H9 (cell line): ENCODE data around the gene SMS. TPM values are rescaled to one million over a fixed set of nuclear protein-coding genes. Genes with fewer than 3 reads are reported as not detected.
A peak's percentile ranks its signal among the peaks of the same experiment; 100 is the strongest.

Experiments used
- DNase-seq: peaks from one replicate; pipeline ENCODE4 v3.0.0-alpha.2; 2017
- H2AFZ ChIP-seq: one replicate; pipeline ENCODE4 v1.6.1; 2013; ENCODE audit warnings: mild to moderate bottlenecking, low read length, control low read depth, moderate library complexity
- H2AK5ac ChIP-seq: 2 replicates; pipeline ENCODE4 v1.6.1; 2013; ENCODE audit warnings: low read length, control low read depth, mixed read lengths; ENCODE audit not compliant: insufficient read length
- H2BK120ac ChIP-seq: one replicate; pipeline ENCODE4 v1.6.1; 2013; ENCODE audit warnings: low read depth, mild to moderate bottlenecking, low read length, control low read depth, inconsistent platforms; ENCODE audit not compliant: poor library complexity, severe bottlenecking
- H2BK12ac ChIP-seq: 2 replicates; pipeline ENCODE4 v1.6.1; 2013; ENCODE audit warnings: low read length, control low read depth, mixed read lengths, low read depth; ENCODE audit not compliant: insufficient read length
- H2BK15ac ChIP-seq: 2 replicates; pipeline ENCODE4 v1.6.1; 2013; ENCODE audit warnings: low read depth, low read length, control low read depth
- H2BK20ac ChIP-seq: one replicate; pipeline ENCODE4 v1.6.1; 2013; ENCODE audit warnings: low read depth, mild to moderate bottlenecking, low read length, control low read depth, inconsistent platforms; ENCODE audit not compliant: poor library complexity, severe bottlenecking
- H2BK5ac ChIP-seq: 2 replicates; pipeline ENCODE4 v1.6.1; 2013; ENCODE audit warnings: low read length, control low read depth, mixed read lengths; ENCODE audit not compliant: insufficient read length
- H3K14ac ChIP-seq: 2 replicates; pipeline ENCODE4 v1.6.1; 2013; ENCODE audit warnings: low read length, control low read depth; ENCODE audit not compliant: insufficient read depth
- H3K18ac ChIP-seq: 2 replicates; pipeline ENCODE4 v1.6.1; 2013; ENCODE audit warnings: low read depth, mild to moderate bottlenecking, mixed read lengths, low read length, control low read depth; ENCODE audit not compliant: insufficient read length
- H3K23ac ChIP-seq: 2 replicates; pipeline ENCODE4 v1.6.1; 2013; ENCODE audit warnings: low read length, control low read depth, mixed read lengths, low read depth; ENCODE audit not compliant: insufficient read length
- H3K23me2 ChIP-seq: 2 replicates; pipeline ENCODE4 v1.6.1; 2013; ENCODE audit warnings: low read depth, mild to moderate bottlenecking, mixed read lengths, low read length, control low read depth; ENCODE audit not compliant: insufficient read length, poor library complexity, severe bottlenecking
- H3K27ac ChIP-seq: 2 replicates; pipeline ENCODE4 v1.5.1; 2013; ENCODE audit warnings: low read length, control low read depth, mixed read lengths, low read depth; ENCODE audit not compliant: insufficient read length
- H3K27me3 ChIP-seq: 2 replicates; pipeline ENCODE4 v1.6.1; 2013; ENCODE audit warnings: low read length, control low read depth, inconsistent platforms; ENCODE audit not compliant: insufficient read depth
- H3K4ac ChIP-seq: 2 replicates; pipeline ENCODE4 v1.6.1; 2013; ENCODE audit warnings: low read depth, mild to moderate bottlenecking, control low read depth, inconsistent platforms, low read length, moderate library complexity
- H3K4me1 ChIP-seq: 2 replicates; pipeline ENCODE4 v1.6.1; 2013; ENCODE audit warnings: low read length, control low read depth, inconsistent platforms; ENCODE audit not compliant: insufficient read depth
- H3K4me2 ChIP-seq: 2 replicates; pipeline ENCODE4 v1.6.1; 2013; ENCODE audit warnings: low read length, control low read depth, mixed read lengths; ENCODE audit not compliant: insufficient read length, insufficient read depth
- H3K56ac ChIP-seq: 2 replicates; pipeline ENCODE4 v1.6.1; 2013; ENCODE audit warnings: low read depth, mild to moderate bottlenecking, mixed read lengths, low read length, control low read depth; ENCODE audit not compliant: insufficient read length
- H3K79me1 ChIP-seq: 2 replicates; pipeline ENCODE4 v1.6.1; 2013; ENCODE audit warnings: low read depth, mild to moderate bottlenecking, moderate library complexity, low read length, control low read depth, inconsistent platforms; ENCODE audit not compliant: insufficient read depth, poor library complexity, severe bottlenecking
- H3K79me2 ChIP-seq: 2 replicates; pipeline ENCODE4 v1.6.1; 2013; ENCODE audit warnings: low read length, control low read depth, inconsistent platforms; ENCODE audit not compliant: insufficient read depth
- H3K9ac ChIP-seq: 2 replicates; pipeline ENCODE4 v1.6.1; 2013; ENCODE audit warnings: low read length, control low read depth, mixed read lengths; ENCODE audit not compliant: insufficient read length; ENCODE audit errors: extremely low read depth
- H3K9me3 ChIP-seq: one replicate; pipeline ENCODE4 v1.6.1; 2013; ENCODE audit warnings: low read depth, low read length, inconsistent platforms; ENCODE audit not compliant: control insufficient read depth
- H3T11ph ChIP-seq: one replicate; pipeline ENCODE4 v1.6.1; 2013; ENCODE audit warnings: mild to moderate bottlenecking, low read length, control low read depth, inconsistent platforms
- H4K20me1 ChIP-seq: one replicate; pipeline ENCODE4 v1.6.1; 2013; ENCODE audit not compliant: control insufficient read depth, insufficient read length, insufficient read depth
- H4K5ac ChIP-seq: 2 replicates; pipeline ENCODE4 v1.6.1; 2013; ENCODE audit warnings: low read depth, mild to moderate bottlenecking, mixed read lengths, low read length, control low read depth; ENCODE audit not compliant: insufficient read length
- H4K8ac ChIP-seq: replicated peaks from 2 replicates; pipeline ENCODE4 v1.6.1; 2013; ENCODE audit warnings: low read length, control low read depth, mixed read lengths, low read depth; ENCODE audit not compliant: insufficient read length
- H4K91ac ChIP-seq: 2 replicates; pipeline ENCODE4 v1.6.1; 2013; ENCODE audit warnings: low read depth, mild to moderate bottlenecking, moderate library complexity, mixed read lengths, low read length, control low read depth; ENCODE audit not compliant: insufficient read length
- H3K27ac Mint-ChIP-seq, 3 experiments: 2 replicates in 2 of 3; 3 replicates in 1 of 3; pipeline ENCODE4 v1.8.0; 2020 to 2021; ENCODE audit warnings: mixed read lengths in 3 of 3, mild to moderate bottlenecking in 1 of 3, moderate library complexity in 1 of 3
- H3K27me3 Mint-ChIP-seq: 2 replicates; pipeline ENCODE4 v1.8.0; 2021; ENCODE audit warnings: low read depth, mild to moderate bottlenecking, moderate library complexity, mixed read lengths
- H3K36me3 Mint-ChIP-seq, 3 experiments: 2 replicates in 2 of 3; 3 replicates in 1 of 3; pipeline ENCODE4 v1.8.0; 2020 to 2021; ENCODE audit warnings: low read depth in 3 of 3, mixed read lengths in 3 of 3; ENCODE audit not compliant: insufficient read depth in 1 of 3
- H3K4me1 Mint-ChIP-seq, 2 experiments: 2 replicates each; pipeline ENCODE4 v1.8.0; 2020; ENCODE audit warnings: mixed read lengths in 2 of 2
- H3K4me3 Mint-ChIP-seq, 2 experiments: 2 replicates in 1 of 2; 3 replicates in 1 of 2; pipeline ENCODE4 v1.8.0; 2020 to 2021; ENCODE audit warnings: mild to moderate bottlenecking in 2 of 2, mixed read lengths in 2 of 2, moderate library complexity in 1 of 2
- H3K9me3 Mint-ChIP-seq, 2 experiments: 2 replicates in 1 of 2; 3 replicates in 1 of 2; pipeline ENCODE4 v1.8.0; 2020; ENCODE audit warnings: mild to moderate bottlenecking in 2 of 2, mixed read lengths in 2 of 2, moderate library complexity in 1 of 2
- CTCF ChIP-seq: fragments of 200-600 bp; sonication (generic); conservative IDR thresholded peaks from 3 replicates; pipeline ENCODE4 v1.8.0; 2021; ENCODE audit warnings: antibody characterized with exemption, mild to moderate bottlenecking
- WGBS: extraction: QIAGEN DNeasy Blood & Tissue Kit; methylation state at CpG from one replicate; pipeline ENCODE4 v1.1.7; 2013; ENCODE audit warnings: missing lambda C conversion rate, low lambda C conversion rate, mixed read lengths; ENCODE audit not compliant: insufficient read length; ENCODE audit errors: extremely low coverage; 5-methylcytosine and 5-hydroxymethylcytosine counted together
- total RNA-seq: library from RNA; stranded (reverse); gene quantifications from 2 replicates; pipeline ENCODE4 v1.2.1, GENCODE V29; 2021

The SMS gene
- total RNA-seq, 1 experiment from 2014 or later: 415 TPM

GRCh38 chrX:21973321-21974010, 33.0 kb downstream of the SMS start:
- TF ChIP-seq CTCF: no peak
- Histone ChIP-seq H3K4me2 (no peak overlapping the region), H2BK20ac (no peak overlapping the region), H2BK120ac (no peak overlapping the region), H3K23me2 (no peaks in the 10 kb centered on the region), H3K9ac (no peak overlapping the region), H4K91ac (no peak overlapping the region), H3K4ac (no peak overlapping the region), H4K20me1 (no peaks in the 10 kb centered on the region), H3T11ph (no peak overlapping the region), H2BK15ac (no peak overlapping the region), H3K4me1 (no peaks in the 10 kb centered on the region), H3K56ac (no peak overlapping the region), H3K27ac (no peak overlapping the region), H3K14ac (no peak overlapping the region), H3K23ac (no peak overlapping the region), H2BK5ac (no peak overlapping the region), H2AFZ (no peak overlapping the region), H3K27me3 (no peaks in the 10 kb centered on the region), H2AK5ac (no peak overlapping the region), H3K79me2 (0 out of 2 replicates have a peak, but pooled peaks cover 2% of the 10 kb centered on the region), H3K18ac (no peak overlapping the region), H3K9me3 (no peaks in the 10 kb centered on the region), H2BK12ac (no peak overlapping the region), H3K79me1 (peaks cover 3% of the 10 kb centered on the region), H4K8ac (no peak overlapping the region), H4K5ac (no peak overlapping the region)
- no peaks in the 10 kb centered on the region; the same call in 1 of the 2 replicates for H3K27me3 Mint-ChIP-seq
- DNase-seq: no peak
- H3K4me3 Mint-ChIP-seq: no peak overlapping the region
- peaks cover 9% of the 10 kb centered on the region in 2 experiments; a peak in 1 of 4 replicates for H3K4me1 Mint-ChIP-seq
- peak overlapping the region in 1 of 3 experiments; percentile 76; a peak in 1 of 7 replicates for H3K27ac Mint-ChIP-seq
- peaks cover 0 to 28% of the 10 kb centered on the region in 2 experiments; a peak in 3 of 5 replicates for H3K9me3 Mint-ChIP-seq
- WGBS: no CpG with 5 or more reads among the region's 12 CpGs
- H3K36me3 Mint-ChIP-seq: peaks cover 47 to 97% (median 89%) of the 10 kb centered on the region in 3 experiments
